ENCODE results near the gene ROGDI. TPM values are rescaled to one million over a fixed set of nuclear protein-coding genes. Genes with fewer than 3 reads are reported as not detected.
"Not testable (repeated sequence)": the region's sequence is repeated elsewhere in the genome, so short reads cannot be mapped to it uniquely, and the experiment has no call there.

The ROGDI gene
- total RNA-seq, 2 experiments from 2014 or later = 9.4 to 11.0 TPM

- CTCF ChIA-PET = no interaction called here
These were observed 16.5 kb downstream of the ROGDI start for GRCh38 chr16:4785758-4786433.

GRCh38 chr16:4784444-4784987 lies 17.9 kb downstream of the ROGDI start:
- H3K9me3 Mint-ChIP-seq; intact Hi-C loops (cut with DNase I, micrococcal nuclease); DNase-seq; H3K4me1 ChIP-seq (ENCODE audit: insufficient read depth, low read length); H3K4me3 Mint-ChIP-seq; CTCF ChIA-PET; H3K4me1 Mint-ChIP-seq (ENCODE audit: low read depth); H3K27me3 ChIP-seq (ENCODE audit: control insufficient read depth in 1 of 2, insufficient read depth in 2 of 2, low read length in 2 of 2); H3K27me3 Mint-ChIP-seq; ATAC-seq (ENCODE audit: poor library complexity); H3K36me3 ChIP-seq (ENCODE audit: insufficient read depth, low read length); H3K27ac Mint-ChIP-seq; H3K4me3 ChIP-seq (ENCODE audit: low read length); H3K9me3 ChIP-seq (ENCODE audit: control insufficient read depth in 1 of 2, insufficient read depth in 1 of 2, low read length in 2 of 2); POLR2A ChIA-PET; H3K27ac ChIP-seq (ENCODE audit: low read depth in 1 of 2, low read length in 2 of 2); H3K36me3 Mint-ChIP-seq (ENCODE audit: low read depth): not testable (repeated sequence)

More at GRCh38 chr16:4785758-4786433, 16.5 kb downstream of the ROGDI start:
- no peak overlapping the region for H3K27ac ChIP-seq (ENCODE audit: low read depth in 1 of 2, low read length in 2 of 2)
- intact Hi-C loops (cut with DNase I, micrococcal nuclease) = no loop called here
- no peak overlapping the region for H3K4me3 ChIP-seq (ENCODE audit: low read length)
- H3K27ac Mint-ChIP-seq = no peak overlapping the region
- H3K4me3 Mint-ChIP-seq = no peak overlapping the region
- H3K4me1 Mint-ChIP-seq (ENCODE audit: low read depth) = no peaks in the 10 kb centered on the region
- H3K9me3 ChIP-seq (ENCODE audit: control insufficient read depth in 1 of 2, insufficient read depth in 1 of 2, low read length in 2 of 2) = no peaks in the 10 kb centered on the region
- H3K36me3 ChIP-seq (ENCODE audit: insufficient read depth, low read length) = no peaks in the 10 kb centered on the region
- H3K36me3 Mint-ChIP-seq (ENCODE audit: low read depth) = no peaks in the 10 kb centered on the region
- no peak for TF ChIP-seq CTCF (IDR thresholded peaks at IDR 0.05)
- POLR2A ChIA-PET = no interaction called here
- no peaks in the 10 kb centered on the region for H3K27me3 ChIP-seq (ENCODE audit: control insufficient read depth in 1 of 2, insufficient read depth in 2 of 2, low read length in 2 of 2)
- no peaks in the 10 kb centered on the region for H3K9me3 Mint-ChIP-seq
- H3K27me3 Mint-ChIP-seq = no peaks in the 10 kb centered on the region
- ATAC-seq (ENCODE audit: poor library complexity) = no peak
- H3K4me1 ChIP-seq (ENCODE audit: insufficient read depth, low read length) = no peaks in the 10 kb centered on the region
- no peak for DNase-seq

- TF ChIP-seq CTCF (IDR thresholded peaks at IDR 0.05) = no peak
- Histone ChIP-seq H3K36me3 (ENCODE audit: insufficient read depth, low read length) (no peaks in the 10 kb centered on the region), H3K9me3 (ENCODE audit: control insufficient read depth in 1 of 2, insufficient read depth in 1 of 2, low read length in 2 of 2) (no peaks in the 10 kb centered on the region), H3K4me1 (ENCODE audit: insufficient read depth, low read length) (no peaks in the 10 kb centered on the region), H3K27me3 (ENCODE audit: control insufficient read depth in 1 of 2, insufficient read depth in 2 of 2, low read length in 2 of 2) (no peaks in the 10 kb centered on the region), H3K4me3 (ENCODE audit: low read length) (no peak overlapping the region), H3K27ac (ENCODE audit: low read depth in 1 of 2, low read length in 2 of 2) (no peak overlapping the region)
- H3K27me3 Mint-ChIP-seq = no peaks in the 10 kb centered on the region
- DNase-seq = no peak
- intact Hi-C loops (cut with DNase I, micrococcal nuclease) = no loop called here
- H3K4me1 Mint-ChIP-seq (ENCODE audit: low read depth) = no peaks in the 10 kb centered on the region
- no peak overlapping the region for H3K27ac Mint-ChIP-seq
- no peak overlapping the region for H3K4me3 Mint-ChIP-seq
- CTCF ChIA-PET = no interaction called here
- no peaks in the 10 kb centered on the region for H3K36me3 Mint-ChIP-seq (ENCODE audit: low read depth)
- POLR2A ChIA-PET = no interaction called here
- no peak for ATAC-seq (ENCODE audit: poor library complexity)
- H3K9me3 Mint-ChIP-seq = no peaks in the 10 kb centered on the region
These were observed 18.5 kb downstream of the ROGDI start for GRCh38 chr16:4783951-4784336.
